Thoracic aorta (tissue), 2 donors: ENCODE data around the gene FRMPD1. TPM values are rescaled to one million over a fixed set of nuclear protein-coding genes. Genes with fewer than 3 reads are reported as not detected.
"Not testable (repeated sequence)": the region's sequence is repeated elsewhere in the genome, so short reads cannot be mapped to it uniquely, and the experiment has no call there.

Experiments
- ATAC-seq: fragments of 150-250 bp; one replicate; pipeline ENCODE4 v1.8.0; 2017; ENCODE audit warnings: low read depth; ENCODE audit not compliant: insufficient number of reproducible peaks, low FRiP score
- DNase-seq: peaks from one replicate; pipeline ENCODE4 v3.0.0-alpha.2; 2020; ENCODE audit warnings: low spot score
- H3K27ac ChIP-seq, 2 donors: fragments of 200-600 bp; sonication (generic); 1 replicate in 1 of 2; 2 replicates in 1 of 2; pipeline ENCODE4 v1.5.1; 2016; ENCODE audit warnings: mild to moderate bottlenecking in 2 of 2, moderate library complexity in 2 of 2
- H3K27me3 ChIP-seq: fragments of 200-600 bp; sonication (generic); replicated peaks from 2 replicates; pipeline ENCODE4 v1.6.0; 2016; ENCODE audit warnings: mild to moderate bottlenecking; ENCODE audit not compliant: insufficient read depth
- H3K36me3 ChIP-seq: fragments of 200-600 bp; sonication (generic); one replicate; pipeline ENCODE4 v1.5.1; 2016
- H3K4me1 ChIP-seq, 2 donors: fragments of 200-600 bp; sonication (generic); 1 replicate in 1 of 2; 2 replicates in 1 of 2; pipeline versions ENCODE4 v1.5.1 to v1.6.0; 2016; ENCODE audit warnings: low read depth in 2 of 2, mild to moderate bottlenecking in 1 of 2; ENCODE audit not compliant: control insufficient read depth in 1 of 2
- H3K4me3 ChIP-seq: fragments of 200-600 bp; sonication (generic); 2 replicates; pipeline ENCODE4 v1.5.1; 2016; ENCODE audit warnings: mild to moderate bottlenecking
- H3K9me3 ChIP-seq: fragments of 200-600 bp; sonication (generic); 2 replicates; pipeline ENCODE4 v1.5.1; 2016
- CTCF ChIP-seq: fragments of 200-600 bp; sonication (generic); IDR thresholded peaks from one replicate; pipeline ENCODE4 v1.5.1; 2019; ENCODE audit warnings: antibody characterized with exemption
- total RNA-seq, 2 donors: library from RNA; depleted of rRNA; stranded (reverse); fragments of >200 nt; gene quantifications; one replicate each; pipeline versions ENCODE4 v1.1.0 to v1.2.3, GENCODE V29; 2016

FRMPD1 gene
- total RNA-seq, 2 donors from 2014 or later, result 0.27 TPM; not detected in 1

- ATAC-seq, result no peak
- no peak for DNase-seq
- H3K36me3 ChIP-seq, result no peaks in the 10 kb centered on the region
- no peak overlapping the region for H3K4me3 ChIP-seq
- no peak overlapping the region for H3K27ac ChIP-seq
- TF ChIP-seq CTCF, result no peak
- H3K27me3 ChIP-seq, result no peaks in the 10 kb centered on the region
- no peaks in the 10 kb centered on the region for H3K9me3 ChIP-seq
- peaks cover 0 to 4% of the 10 kb centered on the region in 2 donors for H3K4me1 ChIP-seq
Observed at GRCh38 chr9:37749129-37749528, 98.4 kb downstream of the FRMPD1 start.

GRCh38 chr9:37751186-37751585, 100.4 kb downstream of the FRMPD1 start:
- no peak for TF ChIP-seq CTCF
- Histone ChIP-seq H3K9me3 (no peaks in the 10 kb centered on the region), H3K27ac (no peak overlapping the region), H3K36me3 (no peaks in the 10 kb centered on the region), H3K4me1 (peaks cover 6 to 11% of the 10 kb centered on the region in 2 donors), H3K4me3 (no peak overlapping the region), H3K27me3 (no peaks in the 10 kb centered on the region)
- DNase-seq (no peak), ATAC-seq (no peak)

- peaks cover 6 to 11% of the 10 kb centered on the region in 2 donors for H3K4me1 ChIP-seq
- not testable (repeated sequence) for ATAC-seq, DNase-seq, H3K9me3 ChIP-seq, H3K4me3 ChIP-seq, H3K27me3 ChIP-seq, H3K27ac ChIP-seq, H3K36me3 ChIP-seq
Observed at GRCh38 chr9:37751704-37752103, 101.0 kb downstream of the FRMPD1 start.

GRCh38 chr9:37752112-37752511, 101.4 kb downstream of the FRMPD1 start:
- H3K9me3 ChIP-seq, ATAC-seq, H3K4me3 ChIP-seq, H3K27ac ChIP-seq, H3K27me3 ChIP-seq, H3K36me3 ChIP-seq, DNase-seq: not testable (repeated sequence)
- H3K4me1 ChIP-seq, result peaks cover 6 to 11% of the 10 kb centered on the region in 2 donors

GRCh38 chr9:37752642-37753488, 102.1 kb downstream of the FRMPD1 start:
- Histone ChIP-seq H3K4me3 (peak overlapping the region; percentile 96), H3K27ac (peak overlapping the region; percentile 21 to 74), H3K9me3 (no peaks in the 10 kb centered on the region), H3K36me3 (no peaks in the 10 kb centered on the region), H3K27me3 (no peaks in the 10 kb centered on the region), H3K4me1 (peaks cover 6 to 11% of the 10 kb centered on the region in 2 donors)
- TF ChIP-seq CTCF, result no peak
- DNase-seq (no peak), ATAC-seq (no peak)

- H3K27me3 ChIP-seq, result no peaks in the 10 kb centered on the region
- peak; percentile 87 for ATAC-seq
- H3K4me1 ChIP-seq, result peaks cover 6 to 11% of the 10 kb centered on the region in 2 donors
- H3K36me3 ChIP-seq, result no peaks in the 10 kb centered on the region
- H3K27ac ChIP-seq, result peak within 1 kb of the TSS; percentile 21 to 74
- no peak for TF ChIP-seq CTCF
- peak within 1 kb of the TSS; percentile 96 for H3K4me3 ChIP-seq
- no peaks in the 10 kb centered on the region for H3K9me3 ChIP-seq
- no peak for DNase-seq
Observed at GRCh38 chr9:37753489-37754190, 102.9 kb downstream of the FRMPD1 start, which contains the start of gene TRMT10B. TSS of gene TRMT10B (plus strand) at chr9:37753805. CDS start at chr9:37761932, 8,127 bp downstream.
